Natural killer cell (primary cell): Measurements from ENCODE around the gene TBCCD1. TPM values are rescaled to one million over a fixed set of nuclear protein-coding genes. Genes with fewer than 3 reads are reported as not detected.
A peak's percentile ranks its signal among the peaks of the same experiment; 100 is the strongest.

Source experiments
- ATAC-seq, 3 donors: fragments of 150-1000 bp in 2 of 3; fragments of 200-7000 bp in 1 of 3; cut with Tn5 transposase; 1 replicate in 1 of 3; 2 replicates in 2 of 3; pipeline ENCODE4 v1.10.0; 2021; ENCODE audit warnings: mild to moderate bottlenecking in 2 of 3, moderate library complexity in 2 of 3
- DNase-seq, 2 donors: peaks; one replicate each; pipeline versions ENCODE4 v3.0.0 to v3.0.0-alpha.2; 2013 to 2021; ENCODE audit warnings: mixed read lengths in 1 of 2
- H3K27ac ChIP-seq: one replicate; pipeline ENCODE4 v1.5.1; 2013; ENCODE audit warnings: mild to moderate bottlenecking, low read length
- H3K27me3 ChIP-seq: one replicate; pipeline ENCODE4 v1.6.1; 2013; ENCODE audit warnings: low read length; ENCODE audit not compliant: control insufficient read depth, insufficient read depth
- H3K36me3 ChIP-seq: one replicate; pipeline ENCODE4 v1.6.1; 2013; ENCODE audit warnings: low read length; ENCODE audit not compliant: control insufficient read depth, insufficient read depth
- H3K4me1 ChIP-seq: one replicate; pipeline ENCODE4 v1.6.1; 2013; ENCODE audit warnings: low read length; ENCODE audit not compliant: control insufficient read depth, insufficient read depth
- H3K4me3 ChIP-seq: one replicate; pipeline ENCODE4 v1.5.1; 2013; ENCODE audit warnings: low read length
- H3K9me3 ChIP-seq: one replicate; pipeline ENCODE4 v1.6.1; 2013; ENCODE audit warnings: low read length; ENCODE audit not compliant: control insufficient read depth, insufficient read depth
- H3K27ac Mint-ChIP-seq, 2 donors: one replicate each; pipeline ENCODE4 v1.8.0; 2022; ENCODE audit warnings: mild to moderate bottlenecking in 2 of 2, mixed read lengths in 2 of 2, moderate library complexity in 1 of 2
- H3K27me3 Mint-ChIP-seq, 2 donors: one replicate each; pipeline ENCODE4 v1.8.0; 2022; ENCODE audit warnings: low read depth in 2 of 2, mixed read lengths in 2 of 2
- H3K36me3 Mint-ChIP-seq: one replicate; pipeline ENCODE4 v1.8.0; 2022; ENCODE audit warnings: mixed read lengths
- H3K4me1 Mint-ChIP-seq, 2 donors: one replicate each; pipeline ENCODE4 v1.8.0; 2022; ENCODE audit warnings: mixed read lengths in 2 of 2
- H3K4me3 Mint-ChIP-seq: one replicate; pipeline ENCODE4 v1.8.0; 2022; ENCODE audit warnings: mild to moderate bottlenecking, moderate library complexity, mixed read lengths
- H3K9me3 Mint-ChIP-seq, 2 donors: one replicate each; pipeline ENCODE4 v1.8.0; 2022; ENCODE audit warnings: mixed read lengths in 2 of 2
- CTCF ChIP-seq: fragments of 200-600 bp; IDR thresholded peaks from one replicate; pipeline ENCODE4 v1.8.0; 2022; ENCODE audit warnings: antibody characterized with exemption
- WGBS: methylation state at CpG from one replicate; pipeline ENCODE4 v1.1.7; 2013; ENCODE audit warnings: missing lambda C conversion rate; ENCODE audit not compliant: insufficient coverage; 5-methylcytosine and 5-hydroxymethylcytosine counted together
- intact Hi-C: fragments of 100-400 bp; cut with micrococcal nuclease; formaldehyde crosslinking; loops from one replicate; pipeline ENCODE4 v1.14.2; 2022
- total RNA-seq, 4 donors: library from RNA; stranded (reverse); fragments of 120-200 nt in 1 of 4; gene quantifications; one replicate each; pipeline versions ENCODE4 v1.2.3 to v1.2.4, GENCODE V29; 2013 to 2022

The TBCCD1 gene
- total RNA-seq, 3 donors from 2014 or later (not counting 1 experiment from before 2014, with no cell fraction given), result 16.8 to 23.0 (median 20.3) TPM

GRCh38 chr3:186511702-186512101 lies 55.4 kb downstream of the TBCCD1 start:
- 85% methylated on average over 5 of the region's 5 CpGs for WGBS
- Mint-ChIP-seq H3K36me3 (no peaks in the 10 kb centered on the region), H3K27ac (peak overlapping the region in 1 of 2 donors; percentile 39), H3K27me3 (peaks cover 0 to 2% of the 10 kb centered on the region in 2 donors), H3K4me1 (peaks cover 18 to 31% of the 10 kb centered on the region in 2 donors), H3K9me3 (no peaks in the 10 kb centered on the region), H3K4me3 (no peak overlapping the region)
- ATAC-seq (no peak), DNase-seq (no peak)
- intact Hi-C loops, result no loop called here
- Histone ChIP-seq H3K27me3 (no peaks in the 10 kb centered on the region), H3K9me3 (peaks cover 4% of the 10 kb centered on the region), H3K4me3 (no peak overlapping the region), H3K4me1 (peaks cover 26% of the 10 kb centered on the region), H3K36me3 (no peaks in the 10 kb centered on the region), H3K27ac (no peak overlapping the region)
- TF ChIP-seq CTCF, result no peak

GRCh38 chr3:186511245-186511644 lies 55.9 kb downstream of the TBCCD1 start:
- TF ChIP-seq CTCF, result no peak
- Histone ChIP-seq H3K9me3 (no peaks in the 10 kb centered on the region), H3K36me3 (no peaks in the 10 kb centered on the region), H3K27me3 (no peaks in the 10 kb centered on the region), H3K4me1 (peaks cover 22% of the 10 kb centered on the region), H3K27ac (no peak overlapping the region), H3K4me3 (no peak overlapping the region)
- intact Hi-C loops, result no loop called here
- no peak overlapping the region for H3K4me3 Mint-ChIP-seq
- peak overlapping the region in 1 of 2 donors; percentile 39 for H3K27ac Mint-ChIP-seq
- H3K4me1 Mint-ChIP-seq, result peaks cover 18 to 31% of the 10 kb centered on the region in 2 donors
- peaks cover 0 to 2% of the 10 kb centered on the region in 2 donors for H3K27me3 Mint-ChIP-seq
- ATAC-seq (no peak), DNase-seq (no peak)
- no peaks in the 10 kb centered on the region for H3K36me3 Mint-ChIP-seq
- no peaks in the 10 kb centered on the region for H3K9me3 Mint-ChIP-seq
- 69% methylated on average over 2 of the region's 4 CpGs for WGBS

GRCh38 chr3:186510374-186511079 lies 56.6 kb downstream of the TBCCD1 start:
- WGBS, result 74% methylated on average over 9 of the region's 9 CpGs
- DNase-seq (no peak), ATAC-seq (no peak)
- Histone ChIP-seq H3K4me3 (no peak overlapping the region), H3K27ac (no peak overlapping the region), H3K4me1 (peaks cover 14% of the 10 kb centered on the region), H3K9me3 (no peaks in the 10 kb centered on the region), H3K27me3 (no peaks in the 10 kb centered on the region), H3K36me3 (no peaks in the 10 kb centered on the region)
- Mint-ChIP-seq H3K27ac (no peak overlapping the region), H3K9me3 (no peaks in the 10 kb centered on the region), H3K36me3 (no peaks in the 10 kb centered on the region), H3K27me3 (peaks cover 0 to 2% of the 10 kb centered on the region in 2 donors), H3K4me3 (no peak overlapping the region), H3K4me1 (peaks cover 12 to 23% of the 10 kb centered on the region in 2 donors)
- intact Hi-C loops, result no loop called here
- no peak for TF ChIP-seq CTCF

GRCh38 chr3:186509423-186509822 lies 57.7 kb downstream of the TBCCD1 start:
- Histone ChIP-seq H3K27ac (no peak overlapping the region), H3K4me1 (peaks cover 3% of the 10 kb centered on the region), H3K4me3 (no peak overlapping the region), H3K27me3 (no peaks in the 10 kb centered on the region), H3K9me3 (no peaks in the 10 kb centered on the region), H3K36me3 (no peaks in the 10 kb centered on the region)
- H3K4me3 Mint-ChIP-seq, result no peak overlapping the region
- H3K9me3 Mint-ChIP-seq, result no peaks in the 10 kb centered on the region
- TF ChIP-seq CTCF, result no peak
- DNase-seq (no peak), ATAC-seq (no peak)
- H3K27ac Mint-ChIP-seq, result no peak overlapping the region
- H3K4me1 Mint-ChIP-seq, result peaks cover under 1 to 12% of the 10 kb centered on the region in 2 donors
- H3K36me3 Mint-ChIP-seq, result no peaks in the 10 kb centered on the region
- H3K27me3 Mint-ChIP-seq, result peaks cover 0 to 2% of the 10 kb centered on the region in 2 donors
- 59% methylated on average over 2 of the region's 2 CpGs for WGBS
- intact Hi-C loops, result no loop called here
